ENCODE data around the gene CCNG2.

DNA sequence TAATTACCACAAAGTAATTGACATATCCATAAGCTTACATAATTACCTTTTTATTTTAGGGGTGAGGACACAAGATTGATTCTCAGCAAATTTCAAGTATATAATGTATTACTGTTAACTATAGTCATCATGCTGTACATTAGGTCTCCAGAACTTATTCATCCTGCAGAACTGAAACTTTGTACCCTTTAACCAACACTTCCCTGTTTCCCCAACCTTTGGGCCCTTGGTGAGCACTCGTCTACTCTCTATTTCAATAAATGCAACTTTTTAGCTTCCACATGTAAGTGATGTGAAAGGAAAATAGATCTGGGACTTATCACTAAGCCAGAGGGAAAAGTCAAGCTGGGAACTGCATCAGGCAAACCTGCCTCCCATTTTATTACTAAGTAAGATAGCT is 33.6 kb upstream of the CCNG2 start:
- TF ChIP-seq, protein P1, sequence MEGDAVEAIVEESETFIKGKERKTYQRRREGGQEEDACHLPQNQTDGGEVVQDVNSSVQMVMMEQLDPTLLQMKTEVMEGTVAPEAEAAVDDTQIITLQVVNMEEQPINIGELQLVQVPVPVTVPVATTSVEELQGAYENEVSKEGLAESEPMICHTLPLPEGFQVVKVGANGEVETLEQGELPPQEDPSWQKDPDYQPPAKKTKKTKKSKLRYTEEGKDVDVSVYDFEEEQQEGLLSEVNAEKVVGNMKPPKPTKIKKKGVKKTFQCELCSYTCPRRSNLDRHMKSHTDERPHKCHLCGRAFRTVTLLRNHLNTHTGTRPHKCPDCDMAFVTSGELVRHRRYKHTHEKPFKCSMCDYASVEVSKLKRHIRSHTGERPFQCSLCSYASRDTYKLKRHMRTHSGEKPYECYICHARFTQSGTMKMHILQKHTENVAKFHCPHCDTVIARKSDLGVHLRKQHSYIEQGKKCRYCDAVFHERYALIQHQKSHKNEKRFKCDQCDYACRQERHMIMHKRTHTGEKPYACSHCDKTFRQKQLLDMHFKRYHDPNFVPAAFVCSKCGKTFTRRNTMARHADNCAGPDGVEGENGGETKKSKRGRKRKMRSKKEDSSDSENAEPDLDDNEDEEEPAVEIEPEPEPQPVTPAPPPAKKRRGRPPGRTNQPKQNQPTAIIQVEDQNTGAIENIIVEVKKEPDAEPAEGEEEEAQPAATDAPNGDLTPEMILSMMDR (IDR thresholded peaks at IDR 0.05), result no peak
- TF ChIP-seq POLR2A (IDR thresholded peaks at IDR 0.05) (no peak), EP300 (IDR thresholded peaks at IDR 0.05) (no peak)
